AG20443 (cell line): Measurements from ENCODE around the gene ERRFI1.
A peak's percentile ranks its signal among the peaks of the same experiment; 100 is the strongest.

ENCODE experiments used
- DNase-seq: peaks from one replicate; pipeline ENCODE4 v3.0.0; 2012; ENCODE audit warnings: low spot score, mixed read lengths

ERRFI1 gene

DNA sequence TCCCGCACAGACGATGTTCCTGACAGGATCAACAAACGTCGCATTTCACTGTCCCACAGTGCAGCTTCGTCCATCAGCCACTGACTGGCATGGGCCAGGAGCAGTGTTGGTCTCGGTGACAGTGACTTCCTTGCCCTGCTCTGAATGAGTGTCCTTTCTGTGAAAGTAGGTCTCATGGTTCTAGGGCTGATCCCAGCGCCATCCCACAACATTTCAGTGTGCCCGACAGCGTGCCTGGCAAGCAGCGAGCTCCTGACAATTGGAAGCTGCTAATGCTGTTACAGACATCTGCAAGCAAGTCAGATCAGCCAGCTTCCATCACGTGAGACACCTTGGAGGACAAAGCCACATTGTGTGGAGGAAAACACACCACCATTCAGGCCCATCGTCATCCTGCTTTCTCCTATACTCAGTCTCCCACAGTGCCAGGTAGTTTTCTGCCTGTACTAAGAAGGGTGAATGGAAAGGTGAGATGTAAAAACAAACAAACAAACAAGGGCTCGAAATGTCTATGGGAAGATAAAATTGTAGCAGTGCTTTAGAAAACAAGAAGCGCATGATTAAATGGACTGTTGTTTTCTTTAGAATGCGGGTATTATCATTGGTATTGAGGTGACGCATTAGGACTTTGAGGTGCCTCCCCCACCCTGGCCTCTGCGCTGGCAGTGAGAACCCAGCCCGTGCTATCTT is 21.9 kb downstream of the ERRFI1 start:
- no peak for DNase-seq

DNA sequence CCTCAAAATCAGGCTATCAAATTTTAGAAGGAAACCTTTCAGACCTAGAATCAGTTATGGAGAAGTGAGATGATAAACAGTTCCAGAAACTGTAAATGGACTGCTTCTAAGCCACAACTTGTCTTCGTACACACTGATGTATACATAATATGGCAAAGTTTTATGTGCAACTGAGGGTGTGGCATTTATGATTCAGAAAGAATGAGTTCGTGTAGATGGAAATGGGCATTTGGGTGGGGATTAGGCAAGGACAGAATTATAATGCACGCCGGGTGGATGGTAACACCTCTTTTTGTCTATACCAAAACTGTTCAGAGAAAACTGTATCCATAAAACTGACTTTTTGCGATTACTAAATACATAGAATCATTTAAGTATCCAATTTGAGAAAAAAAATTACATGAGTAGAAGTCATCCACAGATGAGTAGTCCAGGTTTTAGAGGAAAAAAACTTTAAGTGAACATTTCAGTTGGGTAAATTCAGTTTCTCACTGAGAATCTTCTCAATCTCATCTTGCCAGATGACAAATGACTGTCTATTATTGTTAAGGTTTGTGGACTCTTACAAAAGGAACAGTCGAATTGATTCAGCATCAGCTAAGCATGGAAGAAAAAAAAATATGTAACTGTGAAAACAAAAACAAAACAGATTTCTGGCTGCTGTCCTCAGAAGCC is 22.5 kb downstream of the ERRFI1 start:
- no peak for DNase-seq

DNA sequence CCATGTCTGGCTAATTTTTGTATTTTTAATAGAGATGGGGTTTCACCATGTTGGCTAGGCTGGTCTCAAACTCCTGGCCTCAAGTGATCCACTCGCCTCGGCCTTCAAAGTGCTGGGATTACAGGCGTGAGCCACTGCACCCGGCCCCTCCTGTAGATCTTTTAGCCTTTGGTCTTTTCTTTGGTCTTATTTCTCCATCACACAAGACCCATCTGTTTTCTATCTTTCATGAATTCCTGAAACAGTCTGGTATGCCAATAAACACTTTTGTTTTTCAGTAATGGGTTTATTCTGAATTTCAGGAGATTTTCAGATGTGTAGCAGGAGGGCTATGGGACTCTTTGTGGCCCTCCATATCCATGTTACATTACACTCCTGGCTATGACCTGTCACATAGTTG is 23.2 kb downstream of the ERRFI1 start:
- no peak for DNase-seq

DNA sequence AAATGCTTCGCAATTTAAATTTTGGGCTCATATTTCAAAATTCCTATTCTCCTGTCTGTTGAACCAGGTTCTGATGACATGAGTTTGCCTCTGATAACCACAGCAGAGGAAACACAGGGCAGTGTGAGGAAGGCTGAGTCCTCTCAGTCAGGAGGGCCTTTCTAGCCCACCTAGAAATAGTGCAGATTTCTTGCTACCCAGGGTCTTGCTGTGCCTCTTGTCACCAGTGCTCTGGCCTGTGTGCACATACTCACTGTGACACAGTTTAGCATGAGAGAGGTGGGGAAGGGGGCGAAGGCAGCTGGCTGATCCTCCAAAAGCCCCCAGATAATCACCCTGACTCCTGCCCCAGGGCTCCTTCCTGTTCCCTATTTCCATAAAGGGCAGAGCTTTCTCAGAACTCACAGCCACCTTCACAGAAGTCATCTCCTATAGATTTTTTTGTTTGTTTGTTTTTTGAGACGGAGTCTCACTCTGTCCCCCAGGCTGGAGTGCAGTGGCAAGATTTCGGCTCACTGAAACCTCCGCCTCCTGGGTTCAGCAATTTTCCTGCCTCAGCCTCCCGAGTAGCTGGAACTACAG is 23.7 kb downstream of the ERRFI1 start:
- no peak for DNase-seq

DNA sequence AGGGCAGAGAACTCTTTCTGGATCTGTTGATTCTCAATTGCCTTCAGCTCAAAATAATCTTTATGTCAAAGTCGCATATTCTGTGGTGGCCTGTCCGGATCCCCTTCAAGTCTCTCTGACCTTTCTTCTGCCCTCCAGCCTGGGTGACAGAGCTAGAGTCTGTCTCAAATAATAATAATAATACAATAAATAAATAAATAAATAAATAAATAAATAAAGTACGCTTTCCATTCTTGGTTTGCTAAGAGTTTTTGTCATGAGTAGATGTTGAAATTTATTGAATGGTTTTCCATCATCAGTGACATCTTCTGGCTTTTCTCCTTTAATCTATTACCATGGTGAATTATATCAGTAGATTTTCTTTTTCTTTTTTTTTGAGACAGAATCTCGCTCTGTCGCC is 30.7 kb downstream of the ERRFI1 start:
- DNase-seq: no peak

DNA sequence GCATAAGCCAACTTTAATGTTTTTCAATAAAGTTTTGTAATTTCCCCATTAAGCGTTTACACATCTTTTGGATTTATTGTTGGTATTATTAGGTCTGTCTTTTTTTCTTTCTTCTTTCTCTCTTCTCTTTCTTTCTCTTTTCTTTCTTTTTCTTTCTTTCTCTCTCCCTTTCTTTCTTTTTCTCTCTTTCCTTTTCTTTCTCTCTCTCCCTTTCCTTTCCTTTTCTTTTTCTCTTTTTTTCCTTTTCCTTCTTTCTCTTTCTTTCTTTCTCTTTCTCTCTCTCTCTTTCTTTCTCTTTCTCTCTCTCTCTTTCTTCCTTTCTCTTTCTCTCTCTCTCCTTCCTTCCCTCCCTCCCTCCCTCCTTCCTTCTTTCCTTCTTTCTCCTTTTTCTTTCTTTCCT is 31.3 kb downstream of the ERRFI1 start:
- no peak for DNase-seq

DNA sequence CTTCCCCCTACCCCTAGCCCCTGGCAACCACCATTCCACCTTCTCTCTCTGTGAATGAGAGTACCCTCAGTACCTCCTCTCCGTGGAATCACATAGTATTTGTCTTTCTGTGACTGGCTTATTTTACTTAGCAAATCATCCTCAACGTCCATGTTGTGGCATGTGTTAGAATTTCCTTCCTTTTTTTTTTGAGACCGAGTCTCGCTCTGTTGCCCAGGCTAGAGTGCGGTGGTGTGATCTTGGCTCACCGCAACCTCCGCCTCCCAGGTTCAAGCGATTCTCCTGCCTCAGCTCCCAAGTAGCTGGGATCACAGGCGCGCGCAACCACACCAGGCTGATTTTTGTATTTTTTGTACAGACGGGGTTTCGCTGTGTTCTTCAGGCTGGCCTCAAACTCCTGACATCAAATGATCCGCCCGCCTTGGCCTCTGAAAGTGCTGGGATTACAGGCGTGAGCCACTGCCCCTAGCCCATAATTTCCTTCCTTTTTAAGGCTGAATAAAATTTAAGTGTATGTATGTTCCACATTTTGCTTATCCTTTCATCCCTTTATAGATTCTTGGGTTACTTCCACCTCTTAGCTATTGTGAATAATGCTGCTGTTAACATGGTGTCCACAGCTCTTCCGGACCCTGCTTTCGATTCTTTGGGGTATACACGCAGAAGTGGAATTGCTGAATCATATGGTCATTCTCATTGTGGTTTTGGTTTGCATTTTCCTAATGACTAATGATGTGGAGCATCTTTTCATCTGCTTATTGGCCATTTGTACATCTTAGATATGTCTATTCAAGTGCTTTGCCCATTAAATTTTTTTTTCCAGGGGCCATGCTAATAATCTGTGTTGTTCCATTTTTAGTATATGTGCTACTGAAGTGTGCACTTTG is 32.3 kb downstream of the ERRFI1 start:
- no peak for DNase-seq

DNA sequence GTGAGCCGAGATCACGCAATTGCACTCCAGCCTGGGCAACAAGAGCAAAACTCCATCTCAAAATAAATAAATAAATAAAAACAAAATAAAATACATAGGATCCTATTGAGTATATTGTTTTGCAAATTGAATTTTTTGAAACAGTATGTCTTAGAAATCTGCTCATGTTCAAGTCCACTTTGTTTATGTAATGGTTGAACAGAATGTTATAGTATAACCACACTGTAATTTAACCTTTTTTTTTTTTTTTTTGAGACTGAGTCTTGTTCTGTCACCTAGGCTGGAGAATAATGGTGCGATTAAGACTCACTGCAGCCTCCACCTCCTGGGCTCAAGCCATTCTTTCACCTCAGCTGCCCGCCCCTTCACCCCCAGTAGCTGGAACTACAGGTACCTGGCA is 33.2 kb downstream of the ERRFI1 start:
- DNase-seq: no peak

DNA sequence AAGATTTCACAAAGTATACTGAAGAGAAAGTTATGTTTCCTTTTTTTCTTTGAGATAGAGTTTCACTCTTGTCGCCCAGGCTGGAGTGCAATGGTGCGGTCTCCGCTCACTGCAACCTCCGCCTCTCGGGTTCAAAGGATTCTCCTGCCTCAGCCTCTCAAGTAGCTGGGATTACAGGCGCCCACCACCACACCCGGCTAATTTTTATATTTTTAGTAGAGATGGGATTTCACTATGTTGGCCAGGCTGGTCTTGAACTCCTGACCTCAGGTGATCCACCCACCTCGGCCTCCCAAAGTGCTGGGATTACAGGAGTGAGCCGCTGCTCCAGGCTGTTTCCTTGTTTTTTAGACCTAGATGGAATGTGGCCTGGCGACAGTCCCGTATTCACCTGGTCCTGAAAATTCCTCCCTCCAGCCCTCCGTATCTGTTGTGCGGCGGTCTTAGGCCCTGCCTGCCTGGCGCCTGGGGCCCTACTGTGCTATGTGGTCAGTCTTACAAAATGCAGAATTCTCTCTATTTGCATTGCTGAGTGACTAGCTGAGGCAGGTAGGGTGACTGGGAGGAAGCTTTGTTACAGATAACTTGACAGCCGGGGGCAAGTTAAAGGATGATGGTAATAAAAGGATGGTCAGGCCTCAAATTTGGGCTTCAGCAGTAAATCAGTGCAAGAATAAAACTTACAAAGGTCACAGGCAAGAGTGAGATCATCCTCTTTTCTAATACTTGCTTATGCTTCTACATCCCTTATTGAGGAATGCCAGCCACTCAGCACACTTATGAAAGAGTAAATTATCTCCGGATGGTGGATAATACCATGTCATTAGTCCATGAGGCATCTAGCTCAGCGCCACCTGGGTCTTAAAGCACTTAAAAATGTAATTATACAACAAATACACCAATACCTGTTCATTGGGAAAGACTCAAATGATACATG is 34.3 kb downstream of the ERRFI1 start:
- DNase-seq: no peak

DNA sequence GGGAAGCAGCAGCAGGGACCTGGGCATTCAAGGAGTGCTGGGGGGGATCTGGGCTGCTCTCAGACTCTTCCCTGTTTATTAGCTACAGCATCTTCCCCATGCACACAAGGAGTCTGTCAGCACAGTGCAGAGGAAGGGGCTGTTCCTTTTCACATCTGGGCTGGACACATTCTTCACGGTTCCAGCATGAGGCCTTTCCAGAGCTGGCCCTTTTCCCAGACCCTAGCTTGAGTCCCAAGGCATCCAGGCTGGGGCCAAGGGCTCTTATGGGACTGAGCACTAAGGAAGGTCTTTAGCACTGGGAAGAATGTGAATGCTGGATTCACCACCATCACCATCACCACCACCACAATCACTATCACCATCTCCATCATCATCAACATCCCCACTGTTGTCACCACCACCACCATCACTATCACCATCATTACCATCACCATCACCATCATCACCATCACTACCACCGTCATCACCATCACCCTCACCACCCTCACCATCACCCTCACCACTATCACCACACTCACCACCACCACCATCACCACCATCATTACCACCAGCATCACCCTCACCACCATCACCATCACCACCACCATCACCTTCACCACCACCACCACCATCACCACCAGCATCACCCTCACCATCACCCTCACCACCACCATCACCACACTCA is 36.2 kb downstream of the ERRFI1 start:
- DNase-seq: no peak

DNA sequence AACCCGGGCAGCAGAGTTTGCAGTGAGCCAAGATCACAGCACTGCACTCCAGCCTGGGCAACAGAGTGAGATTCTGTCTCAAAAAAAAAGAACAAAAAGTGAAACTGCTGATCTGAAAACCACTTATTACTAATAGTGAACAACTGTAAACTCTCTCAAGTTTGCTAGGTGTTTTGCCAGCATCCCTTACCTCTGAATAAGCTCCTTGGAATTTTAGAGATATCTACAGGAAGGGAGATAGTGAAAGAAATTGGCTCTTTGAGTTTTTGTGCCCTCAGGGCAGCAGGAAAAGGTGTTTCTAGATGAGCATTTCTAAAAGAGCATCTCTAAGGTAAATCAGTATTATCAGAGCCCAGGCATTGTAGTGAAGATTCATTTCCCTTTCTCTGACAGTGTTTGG is 37.5 kb downstream of the ERRFI1 start:
- no peak for DNase-seq

DNA sequence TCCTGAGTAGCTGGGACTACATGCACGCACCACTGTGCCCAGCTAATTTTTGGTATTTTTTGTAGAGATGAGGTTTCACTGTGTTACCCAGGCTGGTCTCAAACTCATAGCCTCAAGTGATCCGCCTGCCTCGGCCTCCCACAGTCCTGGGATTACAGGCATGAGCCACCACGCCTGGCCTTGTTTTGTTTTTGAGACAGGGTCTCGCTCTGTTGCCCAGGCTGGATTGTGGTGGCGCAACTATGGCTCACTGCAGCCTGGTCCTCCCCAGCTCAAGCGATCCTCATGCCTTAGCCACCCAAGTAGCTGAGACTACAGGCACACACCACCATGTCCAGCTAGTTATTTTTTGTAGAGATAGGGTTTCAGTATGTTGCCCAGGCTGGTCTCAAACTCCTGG is 38.6 kb downstream of the ERRFI1 start:
- no peak for DNase-seq

DNA sequence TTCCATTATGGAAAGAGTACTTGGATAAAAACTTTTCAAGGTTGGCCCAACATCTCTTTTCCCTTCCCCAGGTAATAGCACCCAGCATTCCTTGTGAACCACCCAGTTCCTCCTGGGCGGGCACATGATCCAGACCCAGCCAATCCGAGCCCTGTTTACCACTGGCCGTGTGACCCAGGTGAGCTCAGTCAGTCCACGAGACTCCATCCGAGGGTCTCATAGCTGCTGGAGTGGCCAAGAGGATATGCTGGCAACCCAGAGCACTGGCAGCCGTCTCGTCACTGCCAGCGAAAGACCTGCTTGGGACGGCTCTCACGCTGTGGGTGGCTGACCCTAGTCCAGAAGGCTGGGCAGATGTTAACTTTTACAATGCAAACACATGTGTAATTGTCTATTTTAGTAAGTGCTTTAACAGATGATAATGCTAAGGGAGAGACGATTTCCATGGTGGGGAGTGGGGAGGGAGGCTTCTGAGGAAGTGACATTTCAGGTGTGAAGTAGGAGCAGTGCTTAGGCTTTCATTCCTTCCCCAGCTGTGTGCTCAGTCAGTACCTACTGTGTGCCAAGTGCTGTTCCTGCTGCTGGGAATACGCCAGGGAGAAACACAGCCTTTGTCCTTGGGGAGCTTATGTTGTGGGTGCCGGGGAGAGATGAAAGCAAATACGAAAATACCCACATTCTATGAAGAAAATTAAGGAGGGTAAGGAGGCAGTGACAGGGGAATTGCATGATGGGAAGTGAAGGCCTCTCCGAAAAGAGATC is 40.1 kb downstream of the ERRFI1 start:
- DNase-seq: no peak

DNA sequence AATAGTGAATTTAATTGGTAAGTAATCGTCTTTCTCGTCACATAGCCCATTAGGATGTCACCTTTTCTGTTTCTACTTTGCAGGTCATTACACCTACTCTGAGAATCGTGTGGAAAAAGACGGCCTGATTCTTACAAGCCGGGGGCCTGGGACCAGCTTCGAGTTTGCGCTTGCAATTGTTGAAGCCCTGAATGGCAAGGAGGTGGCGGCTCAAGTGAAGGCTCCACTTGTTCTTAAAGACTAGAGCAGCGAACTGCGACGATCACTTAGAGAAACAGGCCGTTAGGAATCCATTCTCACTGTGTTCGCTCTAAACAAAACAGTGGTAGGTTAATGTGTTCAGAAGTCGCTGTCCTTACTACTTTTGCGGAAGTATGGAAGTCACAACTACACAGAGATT is 41.3 kb downstream of the ERRFI1 start:
- DNase-seq: no peak

DNA sequence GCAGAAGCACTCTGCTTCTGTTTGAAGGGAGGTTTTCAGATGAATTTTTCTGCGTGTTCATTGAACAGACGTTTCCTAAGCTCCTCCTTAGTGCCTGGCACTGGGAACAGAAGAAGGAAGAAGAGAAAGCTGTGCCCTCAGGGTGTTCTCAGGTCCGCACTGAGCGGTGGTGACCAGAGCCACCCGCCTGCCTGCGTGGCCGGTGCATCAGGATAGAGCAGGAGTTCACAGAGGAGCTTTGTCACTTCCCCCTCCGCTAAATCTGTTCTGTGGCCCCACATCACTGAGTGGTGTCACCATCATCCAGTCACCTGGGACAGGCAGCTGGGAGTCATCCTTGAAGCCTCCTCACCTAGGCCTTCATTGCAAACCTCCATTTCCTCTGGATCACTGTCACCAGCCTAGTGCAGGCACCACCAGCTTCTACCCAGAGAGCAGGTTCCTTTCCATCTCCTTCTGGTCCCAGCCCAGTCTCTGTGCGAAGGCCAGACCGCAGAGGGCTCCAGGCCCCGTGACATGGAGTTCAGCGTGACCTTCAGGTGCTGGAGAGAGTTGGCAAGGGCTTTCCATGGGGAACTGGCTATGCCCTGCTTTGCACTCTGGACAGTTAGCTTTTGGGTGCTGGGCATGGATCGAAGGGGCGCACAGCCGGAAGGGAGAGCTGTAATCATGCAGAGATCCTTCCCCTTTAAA is 42.9 kb downstream of the ERRFI1 start:
- DNase-seq: no peak

DNA sequence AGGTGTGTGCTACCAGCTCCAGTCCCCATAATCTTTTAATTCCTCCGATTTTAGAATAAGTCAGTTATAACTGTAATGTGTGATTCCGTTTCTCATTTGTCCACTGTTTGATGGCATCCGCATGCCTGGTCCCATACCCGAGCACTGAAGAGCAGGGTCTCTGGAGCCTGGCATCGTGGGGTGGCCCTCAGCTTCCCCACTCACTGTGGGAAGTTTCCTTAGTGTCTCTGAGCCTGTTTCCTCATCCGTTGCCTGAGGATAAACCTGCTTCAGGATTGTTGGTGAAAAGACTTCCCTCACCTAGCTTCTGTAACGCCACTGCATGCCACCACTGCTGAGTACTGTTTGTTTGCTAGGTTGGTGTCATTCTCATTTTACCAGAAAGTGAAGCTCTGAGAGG is 45.1 kb downstream of the ERRFI1 start:
- no peak for DNase-seq

DNA sequence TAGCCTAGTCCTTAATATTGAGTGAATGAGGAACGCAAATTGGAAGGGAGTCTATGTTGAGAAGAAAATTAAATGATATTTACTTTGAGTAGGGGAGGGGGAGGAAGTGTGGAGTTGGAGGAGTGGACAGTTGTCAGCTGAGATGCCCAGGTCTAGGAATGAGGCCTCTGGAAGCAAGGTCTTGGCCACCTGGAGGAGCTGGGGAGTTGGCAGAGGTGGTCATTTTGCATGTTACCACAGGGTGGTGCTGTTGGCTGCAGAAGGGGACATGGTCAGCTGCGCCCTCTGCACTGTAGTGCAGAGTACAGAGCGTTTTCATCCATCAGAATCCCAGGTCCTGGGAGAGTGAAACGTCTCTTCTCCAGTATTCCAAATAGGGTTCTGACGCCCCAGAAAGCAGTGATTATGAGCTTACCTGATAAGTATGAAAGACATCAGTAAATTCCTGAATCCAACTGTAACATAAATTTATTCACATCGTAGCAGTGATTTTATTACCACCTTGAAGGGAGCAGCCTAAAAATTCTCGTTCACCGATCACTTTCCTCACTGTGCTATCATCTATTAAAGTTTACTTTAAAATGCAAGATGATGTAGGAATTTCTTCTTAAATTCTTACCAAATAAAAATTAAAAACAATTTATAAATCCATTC is 50.8 kb downstream of the ERRFI1 start:
- peak; percentile 89 for DNase-seq

DNA sequence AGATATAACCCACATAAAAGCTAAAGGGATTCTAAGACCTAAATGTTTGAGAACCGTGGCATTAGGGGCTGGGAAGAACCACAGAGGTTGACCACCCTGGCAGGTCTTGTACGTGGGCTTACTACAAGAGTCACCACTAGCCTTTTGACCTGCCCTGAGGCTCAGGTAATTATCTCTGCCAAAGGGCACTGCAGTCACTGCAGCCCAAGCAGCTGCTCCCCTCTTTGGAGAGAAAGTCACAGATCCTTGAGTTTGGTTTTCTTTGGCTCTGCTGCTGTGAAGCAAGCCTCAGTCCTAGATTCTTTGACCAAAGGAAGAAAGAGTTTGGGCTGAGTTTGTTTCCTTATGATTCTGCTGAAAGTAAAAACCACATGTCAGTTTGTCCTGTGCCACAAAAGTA is 53.0 kb downstream of the ERRFI1 start:
- no peak for DNase-seq

DNA sequence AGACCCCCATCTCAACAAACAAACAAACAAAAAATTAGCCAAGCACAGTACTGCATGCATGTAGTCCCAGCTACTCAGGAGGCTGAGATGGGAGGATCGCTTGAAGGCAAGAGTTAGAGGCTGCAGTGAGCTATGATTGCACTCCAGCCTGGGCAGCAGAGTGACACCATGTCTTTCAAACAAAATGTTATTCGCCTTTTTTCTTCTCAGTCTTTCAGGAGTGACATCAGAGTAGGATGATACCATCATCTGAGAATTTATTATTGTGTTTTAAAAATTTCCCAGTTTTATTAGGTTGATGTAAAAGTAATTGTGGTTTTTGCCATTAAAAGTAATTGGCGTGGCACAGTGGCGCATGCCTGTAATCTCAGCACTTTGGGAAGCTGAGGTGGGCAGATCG is 53.8 kb downstream of the ERRFI1 start:
- DNase-seq: no peak
